Measurements from ENCODE around the gene TMEM44. TPM values are rescaled to one million over a fixed set of nuclear protein-coding genes. Genes with fewer than 3 reads are reported as not detected.
A peak's percentile ranks its signal among the peaks of the same experiment; 100 is the strongest.
"Not testable (repeated sequence)": the region's sequence is repeated elsewhere in the genome, so short reads cannot be mapped to it uniquely, and the experiment has no call there.

Gene TMEM44
- total RNA-seq, 1 donor from 2014 or later: 16.7 TPM

DNA sequence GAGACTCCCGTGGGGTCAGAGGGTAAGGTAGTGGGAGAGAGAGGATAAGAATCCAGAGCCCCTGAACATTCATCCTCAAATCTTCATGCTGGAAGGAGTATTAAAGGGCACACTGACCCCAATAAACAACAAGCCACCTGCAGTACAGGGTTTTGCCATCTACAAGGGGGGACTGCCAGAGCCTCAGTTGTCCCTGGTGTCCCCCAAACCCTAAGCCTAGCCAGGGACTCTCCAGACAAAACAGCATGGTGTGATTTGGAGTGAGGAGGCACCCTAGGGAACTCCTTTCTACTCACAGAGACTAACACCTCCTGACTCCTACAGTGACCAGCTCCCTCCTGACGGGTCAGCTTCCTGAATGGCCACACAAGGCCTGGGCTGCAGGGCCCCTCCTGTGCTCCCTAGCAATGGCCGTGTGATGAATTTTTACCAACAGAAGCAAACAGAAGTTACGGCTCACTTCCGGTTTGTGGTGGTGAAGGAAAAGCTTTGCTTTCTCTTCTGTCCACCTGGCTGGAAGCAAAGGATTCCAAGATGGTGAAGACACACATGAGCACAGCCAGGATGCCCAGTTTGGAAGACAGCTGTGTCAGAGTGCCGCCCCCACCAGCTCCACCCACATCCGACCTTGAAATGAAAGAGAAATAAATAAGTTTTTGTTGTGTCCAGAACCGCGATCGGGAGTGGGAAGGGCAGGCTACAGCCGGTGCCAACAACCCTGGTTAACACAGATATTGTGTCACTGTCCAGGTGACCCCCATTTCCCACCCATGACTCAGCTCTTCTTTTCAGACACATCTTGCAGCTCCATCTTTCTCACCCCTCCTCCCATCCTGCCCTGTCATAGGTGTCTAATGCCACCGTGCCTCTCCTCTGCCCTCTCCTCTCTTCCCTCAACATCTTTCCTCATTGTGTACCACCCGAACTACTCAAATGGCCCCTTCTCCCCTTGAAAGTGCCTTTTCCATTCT is 76.8 kb downstream of the TMEM44 start:
- DNase-seq (ENCODE audit: low read depth): peak; percentile 54

DNA sequence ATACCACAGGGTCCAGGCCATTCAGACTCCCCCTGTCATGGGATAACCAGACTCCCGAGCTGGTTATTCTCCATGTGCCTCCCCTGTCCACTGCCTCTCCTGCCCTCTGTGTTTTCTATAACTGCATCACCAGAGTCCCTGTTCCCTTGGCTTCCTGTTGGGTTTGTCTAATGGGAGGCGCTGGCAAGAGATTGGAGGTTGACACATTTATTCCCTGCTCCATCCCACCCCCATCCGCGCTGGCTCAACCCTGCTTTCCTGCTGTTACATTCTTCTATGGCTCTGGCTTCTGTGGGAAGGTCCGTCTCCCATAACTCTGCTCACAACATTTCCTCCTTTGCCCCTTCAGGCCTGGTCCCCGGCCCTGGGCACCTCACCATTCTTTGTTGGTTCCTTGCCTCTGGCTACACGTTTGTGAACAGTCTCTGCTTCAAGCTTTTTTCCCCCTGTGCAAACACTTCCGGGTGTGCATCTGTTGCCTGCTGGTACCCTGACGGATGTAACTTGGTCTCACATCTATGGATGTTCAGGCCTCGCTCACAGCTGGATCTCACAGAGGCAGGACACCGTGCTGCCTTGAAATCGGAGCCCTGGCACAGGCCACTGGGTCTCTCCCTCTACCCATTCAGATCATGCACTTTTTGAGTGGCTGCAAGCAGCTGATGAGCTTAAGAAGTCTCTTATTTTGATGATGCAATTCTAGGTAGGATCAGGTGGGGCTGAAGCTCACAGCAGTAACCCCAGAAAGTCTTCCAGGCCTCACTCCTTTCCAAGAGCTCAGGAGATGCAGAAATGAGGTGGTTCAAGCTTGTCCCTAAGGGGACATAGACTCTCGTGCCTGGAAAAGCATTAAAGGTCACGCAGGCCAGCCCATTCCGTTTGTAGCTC is 77.8 kb downstream of the TMEM44 start:
- no peak for DNase-seq (ENCODE audit: low read depth)

DNA sequence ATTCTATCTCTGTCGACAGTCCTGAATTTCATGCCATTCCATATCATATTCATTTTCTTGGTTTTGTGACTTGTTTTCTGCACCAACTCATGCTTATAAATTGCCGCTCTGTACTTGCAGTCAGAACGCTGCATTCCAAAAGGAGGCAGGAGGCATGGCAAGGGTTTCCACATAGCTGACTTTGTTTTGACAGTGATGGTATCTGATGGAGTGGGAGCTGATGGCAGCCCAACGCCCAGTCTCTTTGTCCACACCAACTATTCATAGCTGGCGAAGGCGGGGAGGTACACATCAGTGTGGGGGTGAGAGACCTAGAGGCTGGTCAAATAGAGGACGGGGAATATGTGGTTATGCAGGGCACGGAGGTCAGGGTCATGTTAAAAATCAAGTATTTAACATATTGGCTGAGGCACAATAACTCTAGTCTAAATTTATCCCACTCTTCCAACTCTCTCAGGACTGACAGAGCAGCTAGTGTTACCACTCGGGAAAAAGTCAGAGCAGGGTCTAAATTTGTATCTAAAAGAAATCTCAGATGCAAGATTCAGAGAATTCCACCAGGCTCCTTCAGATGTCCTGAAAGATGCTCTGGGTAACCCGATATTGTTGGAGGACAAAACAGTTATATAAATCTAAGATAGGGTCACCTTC is 78.6 kb downstream of the TMEM44 start:
- DNase-seq (ENCODE audit: low read depth): peak; percentile 25

- DNase-seq (ENCODE audit: low read depth): no peak
Observed at GRCh38 chr3:194552327-194552949, 80.8 kb downstream of the TMEM44 start.

GRCh38 chr3:194549853-194550252 is 83.4 kb downstream of the TMEM44 start:
- DNase-seq (ENCODE audit: low read depth): no peak

DNA sequence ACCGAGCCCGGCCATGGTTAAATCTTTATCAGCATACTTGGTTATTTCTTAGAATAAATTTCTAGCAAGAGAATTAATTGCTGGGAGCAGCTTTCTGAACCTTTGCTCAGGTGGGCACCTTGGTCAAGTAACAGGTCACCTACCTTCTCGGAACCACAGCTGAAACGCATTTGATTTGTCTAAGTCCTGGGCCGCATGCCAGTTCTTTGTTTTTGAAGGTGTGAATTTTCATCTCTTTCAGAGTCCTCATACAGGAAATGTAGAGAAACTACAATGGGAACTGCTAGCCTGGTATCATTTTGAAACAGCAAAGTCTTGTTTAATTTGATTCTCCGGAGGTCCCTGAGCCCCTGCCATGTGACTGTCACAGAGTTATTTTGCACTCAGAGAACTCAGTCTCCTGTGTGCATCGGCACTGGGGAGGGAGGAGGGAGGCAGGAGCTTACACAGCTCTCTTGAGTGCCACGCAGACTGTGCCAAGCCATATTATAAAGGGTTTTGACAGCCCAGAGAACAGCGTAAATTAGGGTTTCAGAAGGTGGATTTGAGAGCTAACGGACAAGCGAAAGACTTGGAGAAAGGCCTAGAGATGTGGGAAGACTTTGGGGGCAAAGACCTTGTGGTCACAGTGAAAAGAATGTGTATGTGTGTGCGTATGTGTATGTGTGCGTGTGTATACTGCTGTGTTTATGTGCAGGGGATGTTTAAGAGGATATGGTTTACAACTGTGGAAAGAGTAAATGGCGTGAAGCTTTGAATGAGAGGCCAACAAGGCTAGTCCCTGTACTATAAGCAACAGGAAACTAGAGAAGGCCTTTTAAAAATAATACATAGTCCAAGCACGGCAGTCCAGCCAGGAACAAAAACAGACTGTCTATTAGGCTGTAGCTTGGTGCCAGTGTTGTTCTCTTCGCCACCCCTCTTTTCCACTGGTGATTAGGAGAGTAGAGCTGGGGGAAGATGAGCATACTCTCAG is 84.6 kb downstream of the TMEM44 start:
- no peak for DNase-seq (ENCODE audit: low read depth)

DNA sequence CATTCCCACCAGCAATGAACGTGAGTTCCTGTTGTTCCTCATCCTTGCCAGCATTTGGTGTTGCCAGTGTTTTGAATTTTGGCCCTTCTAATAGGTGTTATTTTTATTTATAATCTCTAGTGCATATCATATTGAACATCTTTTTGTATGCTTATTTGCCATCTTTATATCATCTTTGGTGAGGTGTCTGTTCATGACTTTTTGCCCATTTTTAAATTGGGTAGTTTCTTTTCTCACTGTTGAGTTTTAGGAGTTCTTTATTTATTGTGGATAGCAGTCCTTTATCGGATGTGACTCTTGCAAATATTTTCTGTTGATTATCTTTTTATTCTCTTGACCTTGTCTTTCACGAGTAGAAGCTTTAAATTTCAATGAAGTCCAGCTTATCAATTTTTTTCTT is 86.2 kb downstream of the TMEM44 start:
- no peak for DNase-seq (ENCODE audit: low read depth)

DNA sequence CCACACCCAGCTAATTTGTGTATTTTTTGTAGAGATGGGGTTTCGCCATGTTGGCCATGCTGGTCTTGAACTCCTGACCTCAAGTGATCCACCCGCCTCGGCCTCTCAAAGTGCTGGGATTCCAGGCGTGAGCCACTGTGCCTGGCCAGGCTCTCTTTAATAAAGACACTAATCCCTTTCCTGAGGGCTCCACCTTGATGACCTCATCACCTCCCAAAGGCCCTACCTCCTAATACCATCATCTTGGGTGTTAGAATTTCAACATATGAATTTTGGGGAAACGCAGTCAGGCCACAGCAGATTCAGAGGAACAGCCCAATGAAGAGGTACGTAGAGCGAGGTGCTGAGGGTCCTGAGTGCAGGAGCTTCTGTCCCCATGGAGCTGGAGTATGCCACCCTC is 87.7 kb downstream of the TMEM44 start:
- not testable (repeated sequence) for DNase-seq (ENCODE audit: low read depth)

DNA sequence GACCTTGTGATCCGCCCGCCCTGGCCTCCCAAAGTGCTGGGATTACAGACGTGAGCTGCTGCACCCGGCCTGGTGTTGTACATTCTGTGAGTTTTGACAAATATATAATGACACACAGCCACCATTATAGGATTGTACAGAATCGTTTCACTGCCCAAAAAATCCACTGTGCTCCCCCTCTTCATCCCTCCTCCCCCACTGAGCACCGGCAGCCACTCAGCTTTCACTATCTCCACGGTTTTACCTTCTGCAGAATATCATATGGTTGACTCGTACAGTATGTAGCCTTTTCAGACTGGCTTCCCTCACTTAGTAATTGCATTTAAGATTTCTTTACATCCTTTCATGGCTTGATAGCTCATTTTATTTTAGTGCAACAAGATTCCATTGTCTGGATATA is 89.7 kb downstream of the TMEM44 start:
- no peak for DNase-seq (ENCODE audit: low read depth)

GRCh38 chr3:194541483-194541882 is 91.7 kb downstream of the TMEM44 start:
- DNase-seq (ENCODE audit: low read depth): no peak

- no peak for DNase-seq (ENCODE audit: low read depth)
Observed at GRCh38 chr3:194540274-194540905, 92.8 kb downstream of the TMEM44 start.

DNA sequence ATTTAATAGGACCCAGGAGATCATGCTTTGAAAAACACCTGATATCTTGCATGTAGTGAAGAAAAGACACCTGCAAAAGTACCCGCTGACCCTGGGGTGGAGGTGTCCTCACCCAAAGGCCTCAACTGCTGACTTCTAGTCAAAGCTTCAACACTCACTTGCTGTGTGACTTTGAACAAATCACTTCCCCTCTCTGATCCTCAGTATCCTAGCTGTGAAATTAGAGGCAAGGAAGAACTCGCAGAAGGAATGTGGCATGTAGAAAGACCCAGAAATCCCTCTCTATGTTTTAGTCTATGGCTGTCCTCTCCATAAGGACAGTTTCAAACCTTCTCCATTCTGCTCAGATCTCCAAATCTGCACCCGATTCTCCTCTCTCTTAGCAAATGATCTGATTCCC is 93.7 kb downstream of the TMEM44 start:
- no peak for DNase-seq (ENCODE audit: low read depth)

- DNase-seq (ENCODE audit: low read depth): peak; percentile 98
Observed at GRCh38 chr3:194537732-194538247, 95.4 kb downstream of the TMEM44 start.

Other genes starting within 250 kb of the TMEM44 start
- gene GP5, start 234.2 kb downstream of the TMEM44 start, total RNA-seq: 0.31 TPM in 1 of 2 replicates, not detected in the other
- 202 and 213 TPM in 2 replicates for gene ATP13A3, start 146.4 kb downstream of the TMEM44 start, total RNA-seq
- 32.1 and 32.6 TPM in 2 replicates for gene LSG1, start 38.8 kb upstream of the TMEM44 start, total RNA-seq
- gene FAM43A, start 52.5 kb upstream of the TMEM44 start, total RNA-seq: 2.2 and 2.9 TPM in 2 replicates